ENCODE data around the gene OR6C68.

Gene OR6C68

DNA sequence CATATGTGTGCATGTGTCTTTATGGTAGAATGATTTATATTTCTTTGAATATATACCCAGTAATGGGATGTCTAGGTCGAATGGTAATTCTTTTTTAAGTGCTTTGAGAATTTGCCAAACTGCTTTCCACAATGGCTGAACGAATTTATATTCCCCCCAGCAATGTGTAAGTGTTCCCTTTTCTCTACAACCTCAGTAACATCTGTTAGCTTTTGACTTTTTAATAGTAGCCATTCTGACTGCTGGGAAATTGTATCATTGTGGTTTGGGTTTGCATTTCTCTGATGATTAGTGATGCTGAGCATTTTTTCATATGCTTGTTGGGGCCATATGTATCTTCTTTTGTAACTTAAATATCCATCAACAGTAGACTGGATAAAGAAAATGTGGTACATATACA, 9.4 kb downstream of the OR6C68 start:
- no peak for TF ChIP-seq POLR2A (IDR thresholded peaks at IDR 0.05; ENCODE audit: low read depth, low read length)
- DNase-seq (ENCODE audit: insufficient read length, low spot score) (no peak), FAIRE-seq (no peak)

DNA sequence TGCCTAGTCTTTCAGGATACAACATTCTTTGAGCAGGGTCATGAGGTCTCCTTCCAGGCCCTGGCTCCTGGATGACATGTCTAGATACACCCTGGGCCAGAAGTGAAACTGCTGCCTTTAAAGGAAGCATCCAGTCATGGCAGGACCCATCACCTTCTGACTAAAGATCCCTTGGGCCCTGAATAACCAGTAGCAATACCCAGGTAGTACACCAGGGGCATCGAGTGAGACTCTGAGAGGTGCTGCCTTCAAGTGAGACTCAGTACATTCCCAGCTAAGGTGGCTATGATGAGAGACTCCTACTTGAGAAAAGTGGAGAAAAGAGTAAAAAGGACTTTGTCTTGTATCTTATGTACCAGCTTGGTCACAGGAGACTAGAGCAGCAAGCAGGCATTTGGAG, 23.5 kb downstream of the OR6C68 start:
- TF ChIP-seq POLR2A (IDR thresholded peaks at IDR 0.05; ENCODE audit: low read depth, low read length) = no peak
- FAIRE-seq (no peak), DNase-seq (ENCODE audit: insufficient read length, low spot score) (no peak)

DNA sequence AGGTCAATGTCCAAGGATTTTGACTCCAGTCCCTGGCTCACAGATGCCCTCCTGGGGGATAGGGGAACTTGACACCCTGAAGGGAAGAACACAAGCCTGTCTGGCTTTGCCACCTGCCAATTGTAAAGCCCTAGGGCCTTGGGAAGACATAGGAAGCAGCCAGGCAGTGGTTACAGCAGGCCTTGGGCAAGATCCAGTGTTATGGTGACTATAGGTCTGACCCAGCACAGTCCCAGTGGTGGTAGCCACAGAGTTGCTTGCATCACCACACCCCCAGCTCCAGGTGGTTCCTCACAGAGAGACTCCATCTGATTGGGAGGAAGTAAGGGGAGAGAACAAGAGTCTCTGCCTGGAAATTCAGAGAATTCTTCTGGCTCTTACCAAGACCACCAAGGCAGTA, 24.2 kb downstream of the OR6C68 start:
- TF ChIP-seq POLR2A (IDR thresholded peaks at IDR 0.05; ENCODE audit: low read depth, low read length) = no peak
- DNase-seq (ENCODE audit: insufficient read length, low spot score) = no peak
- no peak for FAIRE-seq
